ENCODE data around the gene ECI1.
"Not testable (repeated sequence)": the region's sequence is repeated elsewhere in the genome, so short reads cannot be mapped to it uniquely, and the experiment has no call there.

The ECI1 gene

GRCh38 chr16:2252806-2253148 is 1.4 kb upstream of the ECI1 start:
- DNase-seq (ENCODE audit: low spot score) = no peak

- no peak for DNase-seq (ENCODE audit: low spot score)
Observed at GRCh38 chr16:2250652-2251295, 613 bp downstream of the ECI1 start.

DNA sequence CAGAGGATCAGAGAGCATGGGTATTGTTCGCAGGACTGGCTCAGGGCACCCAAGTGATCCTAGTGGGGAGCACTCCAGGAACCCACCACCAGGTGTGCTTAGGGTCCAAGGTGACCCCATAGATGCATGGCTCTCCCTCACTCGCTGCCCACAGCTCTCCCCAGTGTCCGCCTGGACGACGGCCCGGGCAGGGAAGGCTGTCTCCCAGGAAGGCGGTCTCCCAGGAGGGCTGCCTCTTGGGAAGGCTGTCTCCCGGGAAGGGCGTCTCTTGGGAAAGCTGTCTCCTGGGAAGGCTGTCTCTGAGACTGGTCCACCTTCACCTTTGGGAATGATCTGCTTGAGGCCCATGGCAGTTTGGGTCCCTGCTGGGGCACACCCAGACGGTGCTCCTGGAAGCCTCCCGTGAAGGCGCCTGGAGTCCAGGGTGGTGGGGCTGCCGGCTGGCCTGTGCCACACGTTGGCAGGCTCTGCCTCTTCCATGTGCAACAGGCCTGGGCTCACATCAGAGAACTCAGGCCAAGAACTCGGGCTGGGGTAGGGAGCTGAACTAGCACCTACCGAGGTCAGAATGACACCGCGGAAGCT is 5.0 kb downstream of the ECI1 start:
- no peak for DNase-seq (ENCODE audit: low spot score)

DNA sequence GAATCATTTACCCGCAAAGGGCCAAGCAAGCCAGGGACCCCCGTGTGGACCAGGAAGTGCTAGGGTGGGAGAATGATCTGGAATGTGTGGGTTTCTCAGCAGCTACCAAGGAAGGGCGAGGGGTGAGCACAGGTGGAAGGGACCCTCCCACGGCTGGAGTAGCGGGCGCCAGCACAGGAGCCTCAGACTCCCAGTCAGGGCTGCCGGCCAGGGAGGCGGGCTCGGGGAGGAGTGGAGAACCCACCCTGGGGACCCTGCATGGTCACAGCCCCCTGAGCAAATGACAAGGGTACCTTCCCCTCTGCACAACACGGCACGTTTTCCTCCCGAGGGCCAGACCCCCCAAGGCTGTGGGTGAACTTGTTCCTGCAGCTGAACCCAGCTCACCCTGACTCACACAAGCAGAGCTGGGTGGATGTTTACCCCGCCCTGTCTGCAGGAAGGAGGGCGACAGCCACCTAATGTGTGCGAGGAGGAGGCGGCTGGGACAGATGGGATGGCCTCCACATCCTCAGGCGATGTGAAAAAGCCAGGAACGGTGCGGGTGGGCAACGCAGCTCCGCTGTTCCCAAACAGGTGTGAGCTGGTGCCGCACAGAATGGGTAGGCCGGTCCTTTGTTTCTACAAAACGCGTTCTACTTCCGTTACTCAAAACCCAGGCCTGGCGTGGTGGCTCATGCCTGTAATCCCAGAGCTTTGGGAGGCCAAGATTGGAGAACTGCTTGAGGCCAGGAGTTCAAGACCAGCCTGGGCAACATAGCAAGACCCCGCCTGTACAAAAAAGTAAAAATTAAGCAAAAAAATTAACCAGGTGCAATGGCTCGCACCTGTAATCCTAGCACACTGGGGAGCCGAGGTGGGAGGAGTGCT is 6.2 kb downstream of the ECI1 start:
- no peak for DNase-seq (ENCODE audit: low spot score)

DNA sequence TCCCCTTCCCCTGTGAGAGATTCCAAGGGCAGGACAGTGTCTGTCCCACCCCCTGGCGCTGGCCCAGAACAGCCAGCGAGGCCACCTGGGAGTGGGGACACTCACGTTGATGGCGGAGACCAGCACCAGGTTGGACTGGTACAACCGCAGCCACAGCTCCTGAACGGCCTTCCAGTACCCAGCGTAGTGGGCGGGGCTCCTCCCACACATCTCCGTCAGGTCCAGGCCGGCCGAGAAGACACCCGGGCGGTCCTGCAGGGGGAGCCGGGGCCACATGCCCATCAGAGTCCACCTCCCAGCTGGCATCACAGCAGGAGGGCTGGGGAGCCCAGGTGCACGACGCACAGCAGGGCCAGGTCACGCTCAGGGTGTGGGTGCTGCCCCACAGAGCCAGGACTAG is 7.1 kb downstream of the ECI1 start:
- DNase-seq (ENCODE audit: low spot score) = no peak

DNA sequence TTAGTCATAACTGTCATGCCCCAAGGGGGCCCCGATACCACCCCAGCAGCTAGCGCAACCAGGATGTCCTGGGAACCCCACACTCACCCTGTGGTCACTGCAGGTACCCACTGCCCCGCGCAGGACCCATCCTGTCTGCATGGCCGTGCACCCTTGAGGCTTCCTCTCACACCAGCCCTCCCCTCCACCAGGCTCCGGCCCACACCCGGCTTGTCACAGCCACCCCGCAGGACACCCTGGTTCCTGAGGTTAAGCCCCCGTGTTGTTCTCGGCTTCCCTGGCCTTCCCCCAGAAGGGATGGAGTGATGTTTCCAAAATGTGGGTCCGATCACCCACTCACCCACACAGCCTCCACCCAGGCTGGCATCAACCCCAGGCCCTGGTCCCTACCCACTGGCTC is 7.6 kb downstream of the ECI1 start:
- no peak for DNase-seq (ENCODE audit: low spot score)

DNA sequence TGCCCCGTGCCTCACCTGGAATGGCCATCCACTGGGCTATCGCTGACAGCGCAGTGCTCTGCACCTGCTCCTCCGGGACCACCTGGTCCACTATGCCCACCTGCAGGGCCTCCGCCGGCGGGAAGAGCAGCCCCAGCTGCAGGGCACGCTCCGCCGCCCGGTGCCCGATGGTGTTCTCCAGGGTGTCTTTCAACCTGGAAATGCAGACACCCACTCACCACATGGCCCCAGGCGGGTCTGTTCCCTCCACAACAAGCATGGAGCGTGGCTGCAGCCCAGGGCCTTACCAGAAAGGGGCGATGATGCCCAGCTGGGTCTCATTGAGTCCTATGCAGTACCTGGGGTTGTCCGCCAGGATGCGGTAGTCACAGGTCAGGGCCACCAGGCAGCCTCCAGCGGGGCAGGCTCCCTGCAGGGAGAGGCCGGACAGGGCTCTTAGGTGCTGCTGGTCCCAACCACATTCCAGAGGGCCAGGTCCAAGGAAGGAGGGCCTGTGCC is 8.3 kb downstream of the ECI1 start:
- no peak for DNase-seq (ENCODE audit: low spot score)

DNA sequence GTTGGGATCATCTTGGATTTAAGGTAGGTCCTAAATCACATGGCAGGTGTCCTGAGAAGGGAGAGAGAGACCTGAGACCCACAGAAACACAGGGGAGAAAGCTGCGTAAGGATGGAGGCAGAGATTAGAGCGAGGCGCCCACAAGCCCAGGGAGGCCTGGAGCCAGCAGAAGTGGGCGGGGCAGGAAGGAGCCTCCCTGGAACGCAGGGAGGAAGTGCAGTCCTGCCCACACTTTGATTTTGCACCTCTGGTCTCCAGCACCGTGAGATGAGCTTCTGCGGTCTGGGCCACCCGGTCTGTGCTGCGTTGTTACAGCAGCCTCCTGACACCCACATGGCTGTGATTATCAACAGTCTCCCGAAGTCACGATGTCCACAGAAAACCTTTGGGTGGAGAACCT is 8.8 kb downstream of the ECI1 start:
- no peak for DNase-seq (ENCODE audit: low spot score)

DNA sequence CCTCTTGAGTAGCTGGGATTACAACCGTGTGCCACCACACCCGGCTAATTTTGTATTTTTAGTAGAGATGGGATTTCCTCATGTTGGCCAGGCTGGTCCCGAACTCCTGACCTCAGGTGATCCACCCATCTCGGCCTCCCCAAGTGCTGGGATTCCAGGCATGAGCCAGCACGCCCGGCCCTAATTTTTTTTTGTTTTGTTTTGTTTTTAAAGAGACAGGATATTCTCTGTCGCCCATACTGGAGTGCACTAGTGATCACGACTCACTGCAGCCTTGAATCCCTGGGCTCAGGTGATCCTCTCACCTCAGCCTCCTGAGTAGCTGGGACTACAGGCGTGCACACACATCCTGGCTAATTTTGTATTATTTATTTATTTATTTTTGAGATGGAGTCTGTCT is 11.1 kb downstream of the ECI1 start:
- not testable (repeated sequence) for DNase-seq (ENCODE audit: low spot score)

DNA sequence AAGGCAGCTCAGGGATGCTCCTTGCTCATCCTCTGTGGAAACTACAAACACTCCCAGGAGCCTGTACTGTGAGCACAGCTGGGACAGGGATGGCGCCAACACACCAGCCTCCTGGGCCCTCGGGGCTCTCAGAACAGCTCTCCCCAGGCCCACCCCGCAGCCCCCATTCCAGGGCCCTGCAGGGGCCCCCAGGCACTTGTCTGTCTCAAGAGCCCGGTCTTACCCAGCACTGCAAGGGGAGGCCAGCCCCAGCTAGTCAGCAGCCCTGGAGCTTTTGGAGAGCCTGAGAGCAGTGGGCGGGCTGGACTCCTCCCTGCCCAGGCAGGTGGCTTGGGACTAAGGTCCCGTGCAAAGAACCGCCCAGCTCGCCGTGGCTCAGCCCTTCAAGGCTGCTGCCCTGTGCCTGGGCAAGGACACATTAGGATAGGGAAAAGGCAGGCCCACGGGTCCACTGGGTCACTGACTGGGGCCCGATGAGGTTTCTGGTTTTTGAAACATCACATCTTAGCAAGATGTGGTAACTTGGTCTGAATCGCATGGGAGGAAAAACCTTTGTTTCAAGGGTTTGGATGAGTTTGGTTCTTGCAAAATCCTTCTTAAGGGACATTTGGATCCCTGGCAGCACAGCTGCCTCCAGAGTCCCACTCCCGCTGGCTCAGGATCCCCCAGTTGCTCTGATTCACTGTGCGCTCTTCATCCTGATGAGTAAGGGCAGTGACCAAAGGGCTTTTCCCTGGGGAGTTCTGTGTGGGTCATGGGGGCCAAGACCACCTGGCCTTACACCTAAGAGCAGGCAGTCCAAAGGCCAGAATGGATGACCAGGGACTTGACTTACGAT is 12.3 kb downstream of the ECI1 start:
- DNase-seq (ENCODE audit: low spot score) = no peak

- DNase-seq (ENCODE audit: low spot score) = no peak
Observed at GRCh38 chr16:2238150-2238837, 13.1 kb downstream of the ECI1 start.

- no peak for DNase-seq (ENCODE audit: low spot score)
Observed at GRCh38 chr16:2237493-2238149, 13.8 kb downstream of the ECI1 start.

GRCh38 chr16:2237102-2237482 is 14.3 kb downstream of the ECI1 start:
- DNase-seq (ENCODE audit: low spot score) = no peak

GRCh38 chr16:2236337-2237101 is 14.9 kb downstream of the ECI1 start, which contains the start of gene DNASE1L2:
Gene DNASE1L2 (plus strand): TSS chr16:2236444. CDS start chr16:2236817, 373 bp downstream.
- peak; percentile 60 for DNase-seq (ENCODE audit: low spot score)

GRCh38 chr16:2235695-2236336 is 15.6 kb downstream of the ECI1 start:
- DNase-seq (ENCODE audit: low spot score) = no peak

- DNase-seq (ENCODE audit: low spot score) = no peak
Observed at GRCh38 chr16:2235234-2235651, 16.1 kb downstream of the ECI1 start.

GRCh38 chr16:2234813-2235170 is 16.6 kb downstream of the ECI1 start:
- DNase-seq (ENCODE audit: low spot score) = no peak

DNA sequence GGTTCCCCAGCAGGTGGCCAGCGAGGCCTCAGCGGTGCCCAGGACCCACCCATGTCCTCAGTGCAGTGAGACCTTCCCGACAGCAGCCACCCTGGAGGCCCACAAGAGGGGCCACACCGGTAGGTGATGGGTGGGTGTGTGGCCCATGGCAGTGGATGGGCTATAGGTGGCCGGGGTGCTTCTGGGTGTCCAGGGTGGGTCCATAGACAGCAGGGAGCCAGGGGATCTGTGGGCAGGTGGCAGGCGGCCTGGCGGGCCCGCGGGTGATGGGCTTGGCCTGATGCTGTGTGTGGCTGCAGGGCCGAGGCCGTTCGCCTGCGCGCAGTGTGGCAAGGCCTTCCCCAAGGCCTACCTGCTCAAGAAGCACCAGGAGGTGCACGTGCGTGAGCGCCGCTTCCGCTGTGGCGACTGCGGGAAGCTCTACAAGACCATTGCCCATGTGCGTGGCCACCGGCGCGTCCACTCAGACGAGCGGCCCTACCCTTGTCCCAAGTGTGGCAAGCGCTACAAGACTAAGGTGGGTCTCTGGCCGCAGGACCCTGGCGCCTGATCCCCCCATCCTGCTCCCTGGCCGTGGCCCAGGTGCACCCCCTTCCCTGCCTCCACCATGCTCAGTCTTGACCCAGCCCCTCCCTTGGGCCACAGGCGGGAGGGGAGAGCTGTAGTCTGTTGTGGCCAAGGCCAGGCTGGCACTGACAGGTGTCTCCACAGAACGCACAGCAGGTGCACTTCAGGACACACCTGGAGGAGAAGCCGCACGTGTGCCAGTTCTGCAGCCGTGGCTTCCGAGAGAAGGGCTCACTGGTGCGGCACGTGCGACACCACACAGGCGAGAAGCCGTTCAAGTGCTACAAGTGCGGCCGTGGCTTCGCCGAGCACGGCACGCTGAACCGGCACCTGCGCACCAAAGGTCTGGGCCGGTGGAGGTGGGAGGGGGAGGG is 17.2 kb downstream of the ECI1 start:
- DNase-seq (ENCODE audit: low spot score) = no peak

All from AG08395 (cell line).